ENCODE results near the gene CFAP299. TPM values are rescaled to one million over a fixed set of nuclear protein-coding genes. Genes with fewer than 3 reads are reported as not detected.
"Not testable (repeated sequence)": the region's sequence is repeated elsewhere in the genome, so short reads cannot be mapped to it uniquely, and the experiment has no call there.

CFAP299 gene
- total RNA-seq = not detected
- not detected for polyA plus RNA-seq

- Mint-ChIP-seq H3K4me3 (peak within 1 kb of the TSS; percentile 67 to 88 (median 78)), H3K27ac (no peak within 1 kb of the TSS), H3K36me3 (no peaks in the 10 kb centered on the region), H3K9me3 (peaks cover 0 to 5% (median 0%) of the 10 kb centered on the region in 8 donors), H3K27me3 (peaks cover 13 to 31% of the 10 kb centered on the region in 2 donors), H3K4me1 (peaks cover 6 to 13% (median 8%) of the 10 kb centered on the region in 4 donors)
- no peak within 1 kb of the TSS for H3K27ac ChIP-seq (ENCODE audit: low read depth, low read length)
- peaks cover 15% of the 10 kb centered on the region for H3K4me1 ChIP-seq (ENCODE audit: insufficient read depth, low read length)
- peak within 1 kb of the TSS; percentile 43 to 59 for H3K4me3 ChIP-seq (ENCODE audit: low read length in 2 of 2)
- no peaks in the 10 kb centered on the region for H3K36me3 ChIP-seq (ENCODE audit: insufficient read depth, low read length)
- peak in 4 of 5 donors; percentile 5 to 20 (median 16) for DNase-seq
- intact Hi-C loops (cut with micrococcal nuclease) = loop anchor here (10.0 kb wide), 1 partner anchor 1381 kb away; no protein-coding TSS in a partner anchor
- peaks cover 19% of the 10 kb centered on the region for H3K27me3 ChIP-seq (ENCODE audit: insufficient read depth, low read length)
- H3K9me3 ChIP-seq (ENCODE audit: control insufficient read depth in 1 of 2, low read length in 2 of 2) = no peaks in the 10 kb centered on the region
- ChIA-PET POLR2A (ENCODE audit: partially characterized antibody) (no interaction called here), CTCF (ENCODE audit: partially characterized antibody) (no interaction called here)
Measured at GRCh38 chr4:80335554-80336358, at the start of gene CFAP299. CFAP299 (plus strand) TSS chr4:80335730.

- Mint-ChIP-seq H3K27me3 (peaks cover 6 to 28% of the 10 kb centered on the region in 2 donors), H3K36me3 (no peaks in the 10 kb centered on the region), H3K4me3 (no peak overlapping the region), H3K27ac (no peak overlapping the region), H3K9me3 (peaks cover 0 to 2% (median 0%) of the 10 kb centered on the region in 8 donors), H3K4me1 (no peaks in the 10 kb centered on the region)
- H3K27me3 ChIP-seq (ENCODE audit: insufficient read depth, low read length) = no peaks in the 10 kb centered on the region
- no peak overlapping the region for H3K4me3 ChIP-seq (ENCODE audit: low read length in 2 of 2)
- no peak overlapping the region for H3K27ac ChIP-seq (ENCODE audit: low read depth, low read length)
- ChIA-PET CTCF (ENCODE audit: partially characterized antibody) (no interaction called here), POLR2A (ENCODE audit: partially characterized antibody) (no interaction called here)
- H3K9me3 ChIP-seq (ENCODE audit: control insufficient read depth in 1 of 2, low read length in 2 of 2) = no peaks in the 10 kb centered on the region
- H3K36me3 ChIP-seq (ENCODE audit: insufficient read depth, low read length) = no peaks in the 10 kb centered on the region
- DNase-seq = no peak
- H3K4me1 ChIP-seq (ENCODE audit: insufficient read depth, low read length) = no peaks in the 10 kb centered on the region
- intact Hi-C loops (cut with micrococcal nuclease) = no loop called here
Measured at GRCh38 chr4:80286451-80286850, 49.1 kb upstream of the CFAP299 start.

GRCh38 chr4:80290665-80291064 lies 44.9 kb upstream of the CFAP299 start:
- H3K36me3 ChIP-seq (ENCODE audit: insufficient read depth, low read length); intact Hi-C loops (cut with micrococcal nuclease); H3K4me1 Mint-ChIP-seq; H3K27ac Mint-ChIP-seq; H3K9me3 Mint-ChIP-seq; H3K27ac ChIP-seq (ENCODE audit: low read depth, low read length); POLR2A ChIA-PET (ENCODE audit: partially characterized antibody); H3K4me3 ChIP-seq (ENCODE audit: low read length in 2 of 2); H3K9me3 ChIP-seq (ENCODE audit: control insufficient read depth in 1 of 2, low read length in 2 of 2); H3K36me3 Mint-ChIP-seq; H3K4me3 Mint-ChIP-seq; DNase-seq; H3K27me3 ChIP-seq (ENCODE audit: insufficient read depth, low read length); H3K4me1 ChIP-seq (ENCODE audit: insufficient read depth, low read length); CTCF ChIA-PET (ENCODE audit: partially characterized antibody): not testable (repeated sequence)
- H3K27me3 Mint-ChIP-seq = peaks cover 4 to 16% of the 10 kb centered on the region in 2 donors

- POLR2A ChIA-PET (ENCODE audit: partially characterized antibody) = no interaction called here
Measured at GRCh38 chr4:80294206-80294605, 41.3 kb upstream of the CFAP299 start.

GRCh38 chr4:80295336-80295735 lies 40.2 kb upstream of the CFAP299 start:
- H3K27ac Mint-ChIP-seq = no peak overlapping the region

More at GRCh38 chr4:80294206-80294605, 41.3 kb upstream of the CFAP299 start:
- intact Hi-C loops (cut with micrococcal nuclease) = no loop called here
- CTCF ChIA-PET (ENCODE audit: partially characterized antibody) = no interaction called here
- DNase-seq = no peak
- Mint-ChIP-seq H3K9me3 (peaks cover 0 to 2% (median 0%) of the 10 kb centered on the region in 8 donors), H3K36me3 (no peaks in the 10 kb centered on the region), H3K27me3 (peaks cover 8 to 10% of the 10 kb centered on the region in 2 donors), H3K27ac (no peak overlapping the region), H3K4me1 (no peaks in the 10 kb centered on the region), H3K4me3 (no peak overlapping the region)
- Histone ChIP-seq H3K9me3 (ENCODE audit: control insufficient read depth in 1 of 2, low read length in 2 of 2) (no peaks in the 10 kb centered on the region), H3K4me3 (ENCODE audit: low read length in 2 of 2) (no peak overlapping the region), H3K27ac (ENCODE audit: low read depth, low read length) (no peak overlapping the region), H3K36me3 (ENCODE audit: insufficient read depth, low read length) (no peaks in the 10 kb centered on the region), H3K4me1 (ENCODE audit: insufficient read depth, low read length) (no peaks in the 10 kb centered on the region), H3K27me3 (ENCODE audit: insufficient read depth, low read length) (no peaks in the 10 kb centered on the region)

GRCh38 chr4:80295826-80296225 lies 39.7 kb upstream of the CFAP299 start:
- no peak overlapping the region for H3K4me3 ChIP-seq (ENCODE audit: low read length in 2 of 2)
- POLR2A ChIA-PET (ENCODE audit: partially characterized antibody) = no interaction called here
- Mint-ChIP-seq H3K4me3 (no peak overlapping the region), H3K27ac (no peak overlapping the region), H3K4me1 (no peaks in the 10 kb centered on the region), H3K9me3 (peaks cover 0 to 2% (median 0%) of the 10 kb centered on the region in 8 donors), H3K36me3 (no peaks in the 10 kb centered on the region), H3K27me3 (peaks cover 9 to 11% of the 10 kb centered on the region in 2 donors)
- H3K27ac ChIP-seq (ENCODE audit: low read depth, low read length) = no peak overlapping the region
- intact Hi-C loops (cut with micrococcal nuclease) = no loop called here
- no peak for DNase-seq
- no peaks in the 10 kb centered on the region for H3K9me3 ChIP-seq (ENCODE audit: control insufficient read depth in 1 of 2, low read length in 2 of 2)
- H3K27me3 ChIP-seq (ENCODE audit: insufficient read depth, low read length) = no peaks in the 10 kb centered on the region
- H3K36me3 ChIP-seq (ENCODE audit: insufficient read depth, low read length) = no peaks in the 10 kb centered on the region
- no peaks in the 10 kb centered on the region for H3K4me1 ChIP-seq (ENCODE audit: insufficient read depth, low read length)
- CTCF ChIA-PET (ENCODE audit: partially characterized antibody) = no interaction called here

More at GRCh38 chr4:80295336-80295735, 40.2 kb upstream of the CFAP299 start:
- Histone ChIP-seq H3K36me3 (ENCODE audit: insufficient read depth, low read length) (no peaks in the 10 kb centered on the region), H3K4me1 (ENCODE audit: insufficient read depth, low read length) (no peaks in the 10 kb centered on the region), H3K4me3 (ENCODE audit: low read length in 2 of 2) (no peak overlapping the region), H3K9me3 (ENCODE audit: control insufficient read depth in 1 of 2, low read length in 2 of 2) (no peaks in the 10 kb centered on the region), H3K27ac (ENCODE audit: low read depth, low read length) (no peak overlapping the region), H3K27me3 (ENCODE audit: insufficient read depth, low read length) (no peaks in the 10 kb centered on the region)
- DNase-seq = no peak
- Mint-ChIP-seq H3K4me3 (no peak overlapping the region), H3K36me3 (no peaks in the 10 kb centered on the region), H3K4me1 (no peaks in the 10 kb centered on the region), H3K27me3 (peaks cover 11% of the 10 kb centered on the region in 2 donors), H3K9me3 (peaks cover 0 to 2% (median 0%) of the 10 kb centered on the region in 8 donors)
- ChIA-PET CTCF (ENCODE audit: partially characterized antibody) (no interaction called here), POLR2A (ENCODE audit: partially characterized antibody) (no interaction called here)
- intact Hi-C loops (cut with micrococcal nuclease) = no loop called here

- intact Hi-C loops (cut with micrococcal nuclease) = no loop called here
- H3K4me1 ChIP-seq (ENCODE audit: insufficient read depth, low read length) = no peaks in the 10 kb centered on the region
- no peaks in the 10 kb centered on the region for H3K9me3 ChIP-seq (ENCODE audit: control insufficient read depth in 1 of 2, low read length in 2 of 2)
- H3K4me3 ChIP-seq (ENCODE audit: low read length in 2 of 2) = no peak overlapping the region
- H3K27me3 ChIP-seq (ENCODE audit: insufficient read depth, low read length) = no peaks in the 10 kb centered on the region
- POLR2A ChIA-PET (ENCODE audit: partially characterized antibody) = no interaction called here
- Mint-ChIP-seq H3K4me1 (no peaks in the 10 kb centered on the region), H3K4me3 (no peak overlapping the region), H3K27me3 (peaks cover 13 to 15% of the 10 kb centered on the region in 2 donors), H3K27ac (no peak overlapping the region), H3K9me3 (peaks cover 0 to 4% (median under 1%) of the 10 kb centered on the region in 8 donors), H3K36me3 (no peaks in the 10 kb centered on the region)
- no peaks in the 10 kb centered on the region for H3K36me3 ChIP-seq (ENCODE audit: insufficient read depth, low read length)
- CTCF ChIA-PET (ENCODE audit: partially characterized antibody) = no interaction called here
- no peak for DNase-seq
- no peak overlapping the region for H3K27ac ChIP-seq (ENCODE audit: low read depth, low read length)
Measured at GRCh38 chr4:80301884-80302283, 33.6 kb upstream of the CFAP299 start.

Measured in CD4-positive, alpha-beta memory T cell (primary cell).